Stimulated activated naive B cell treated with anti-CD40 and anti-IgM and Interleukin-4, amounts not matched to agents 10 μg/mL and 1 μg/mL and 100 μg/mL, for 72 hours (primary cell): ENCODE measurements around the gene LYRM4.
"Not testable (repeated sequence)": the region's sequence is repeated elsewhere in the genome, so short reads cannot be mapped to it uniquely, and the experiment has no call there.

Source experiments
- ATAC-seq, 2 donors: fragments of 150-1000 bp; cut with Tn5 transposase; replicated peaks; 2 replicates each; pipeline ENCODE4 v1.10.0; 2021; ENCODE audit warnings: moderate library complexity in 1 of 2
- DNase-seq: peaks from one replicate; pipeline ENCODE4 v3.0.0; 2021
- H3K27ac Mint-ChIP-seq: one replicate; pipeline ENCODE4 v1.8.0; 2022; ENCODE audit warnings: mild to moderate bottlenecking, mixed read lengths
- H3K27me3 Mint-ChIP-seq, 2 donors: one replicate each; pipeline ENCODE4 v1.8.0; 2022; ENCODE audit warnings: mixed read lengths in 2 of 2
- H3K36me3 Mint-ChIP-seq, 2 donors: one replicate each; pipeline ENCODE4 v1.8.0; 2022; ENCODE audit warnings: mixed read lengths in 2 of 2, mild to moderate bottlenecking in 1 of 2
- H3K4me1 Mint-ChIP-seq, 2 donors: one replicate each; pipeline ENCODE4 v1.8.0; 2022; ENCODE audit warnings: mixed read lengths in 2 of 2, mild to moderate bottlenecking in 1 of 2
- H3K4me3 Mint-ChIP-seq, 2 donors: one replicate each; pipeline ENCODE4 v1.8.0; 2022; ENCODE audit warnings: mild to moderate bottlenecking in 2 of 2, mixed read lengths in 2 of 2, moderate library complexity in 1 of 2
- H3K9me3 Mint-ChIP-seq, 2 donors: one replicate each; pipeline ENCODE4 v1.8.0; 2022; ENCODE audit warnings: mixed read lengths in 2 of 2, mild to moderate bottlenecking in 1 of 2

Gene LYRM4

DNA sequence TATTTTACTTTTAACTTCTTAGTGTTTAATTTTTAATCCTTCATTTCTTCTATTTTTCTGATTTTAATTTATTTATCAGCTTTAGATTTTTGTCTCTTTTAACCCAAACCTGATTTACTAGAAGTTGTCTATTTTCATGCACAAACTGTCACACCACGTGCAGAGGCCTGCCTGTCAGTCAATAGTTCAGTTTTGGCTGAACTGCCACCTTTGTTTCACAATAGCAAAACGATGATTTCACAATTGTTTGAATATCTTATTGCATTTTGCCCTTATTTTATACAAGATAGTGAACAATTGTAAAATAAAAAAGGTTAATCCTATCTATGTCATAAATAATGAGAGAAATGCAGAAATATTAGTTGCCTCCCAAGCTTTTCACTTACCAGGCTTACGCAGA is 199.6 kb downstream of the LYRM4 start:
- Mint-ChIP-seq H3K27me3 (no peaks in the 10 kb centered on the region), H3K4me3 (no peak overlapping the region), H3K27ac (no peak overlapping the region), H3K36me3 (no peaks in the 10 kb centered on the region), H3K9me3 (no peaks in the 10 kb centered on the region), H3K4me1 (peaks cover 6 to 11% of the 10 kb centered on the region in 2 donors)
- ATAC-seq (no peak), DNase-seq (no peak)

DNA sequence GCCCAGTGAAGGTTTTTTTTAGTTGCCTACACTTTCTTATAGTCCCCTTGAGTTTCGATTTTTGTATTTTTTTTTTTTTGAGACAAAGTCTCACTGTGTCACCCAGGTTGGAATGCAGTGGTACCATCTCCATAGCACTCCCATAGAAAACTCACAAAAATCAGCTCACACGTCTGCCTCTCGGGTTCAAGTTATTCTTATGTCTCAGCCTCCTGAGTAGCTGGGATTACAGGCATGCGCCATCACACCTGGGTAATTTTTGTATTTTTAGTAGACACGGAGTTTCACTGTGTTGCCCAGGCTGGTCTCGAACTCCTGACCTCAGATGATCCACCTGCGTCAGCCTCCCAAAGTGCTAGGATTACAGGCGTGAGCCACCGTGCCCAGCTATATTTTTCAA is 200.3 kb downstream of the LYRM4 start:
- H3K4me3 Mint-ChIP-seq, H3K27me3 Mint-ChIP-seq, H3K27ac Mint-ChIP-seq, H3K36me3 Mint-ChIP-seq, DNase-seq, ATAC-seq, H3K9me3 Mint-ChIP-seq: not testable (repeated sequence)
- H3K4me1 Mint-ChIP-seq, result peaks cover 6 to 11% of the 10 kb centered on the region in 2 donors

GRCh38 chr6:5059036-5059896 is 201.5 kb downstream of the LYRM4 start:
- no peak overlapping the region for H3K4me3 Mint-ChIP-seq
- DNase-seq, result no peak
- H3K4me1 Mint-ChIP-seq, result peaks cover 6 to 11% of the 10 kb centered on the region in 2 donors
- no peak for ATAC-seq
- H3K27me3 Mint-ChIP-seq, result no peaks in the 10 kb centered on the region
- H3K36me3 Mint-ChIP-seq, result no peaks in the 10 kb centered on the region
- no peak overlapping the region for H3K27ac Mint-ChIP-seq
- H3K9me3 Mint-ChIP-seq, result no peaks in the 10 kb centered on the region
